Lower leg skin (tissue), 4 donors: ENCODE data around the gene GSTM1. TPM values are rescaled to one million over a fixed set of nuclear protein-coding genes. Genes with fewer than 3 reads are reported as not detected.
A peak's percentile ranks its signal among the peaks of the same experiment; 100 is the strongest.
"Not testable (repeated sequence)": the region's sequence is repeated elsewhere in the genome, so short reads cannot be mapped to it uniquely, and the experiment has no call there.

Source experiments
- DNase-seq, 2 donors: peaks; one replicate each; pipeline ENCODE4 v3.0.0-alpha.2; 2019; ENCODE audit warnings: low spot score in 2 of 2
- H3K4me3 ChIP-seq: fragments of 200-600 bp; sonication (generic); 2 replicates; pipeline ENCODE4 v1.5.1; 2017; ENCODE audit warnings: mild to moderate bottlenecking, low read depth; ENCODE audit not compliant: poor library complexity, severe bottlenecking
- POLR2A ChIP-seq, 2 donors: fragments of 450-650 bp; IDR thresholded peaks; one replicate each; pipeline ENCODE4 v1.6.1; 2016 to 2017; ENCODE audit warnings: antibody characterized with exemption in 2 of 2, mild to moderate bottlenecking in 1 of 2, moderate library complexity in 1 of 2
- WGBS, 2 donors: methylation state at CpG; one replicate each; pipeline ENCODE4 v1.1.5; 2018; 5-methylcytosine and 5-hydroxymethylcytosine counted together
- intact Hi-C: fragments of 100-400 bp; cut with DNase I; formaldehyde crosslinking; loops from one replicate; pipeline ENCODE4 v1.15.0; 2023; ENCODE audit warnings: low total_unique reads
- total RNA-seq, 4 donors: library from RNA; depleted of rRNA; stranded (reverse); fragments of >200 nt; gene quantifications; one replicate each; pipeline ENCODE4 v1.1.0, GENCODE V29; 2016
- TF ChIP-seq, protein P1 (sequence below), 3 donors: fragments of 450-650 bp; IDR thresholded peaks; one replicate each; pipeline ENCODE4 v1.5.1; 2016; ENCODE audit warnings: antibody characterized with exemption in 3 of 3, mild to moderate bottlenecking in 3 of 3, moderate library complexity in 2 of 3

Gene GSTM1
- total RNA-seq, 4 donors from 2014 or later, result 26.1 to 60.4 TPM; not detected in 2

DNA sequence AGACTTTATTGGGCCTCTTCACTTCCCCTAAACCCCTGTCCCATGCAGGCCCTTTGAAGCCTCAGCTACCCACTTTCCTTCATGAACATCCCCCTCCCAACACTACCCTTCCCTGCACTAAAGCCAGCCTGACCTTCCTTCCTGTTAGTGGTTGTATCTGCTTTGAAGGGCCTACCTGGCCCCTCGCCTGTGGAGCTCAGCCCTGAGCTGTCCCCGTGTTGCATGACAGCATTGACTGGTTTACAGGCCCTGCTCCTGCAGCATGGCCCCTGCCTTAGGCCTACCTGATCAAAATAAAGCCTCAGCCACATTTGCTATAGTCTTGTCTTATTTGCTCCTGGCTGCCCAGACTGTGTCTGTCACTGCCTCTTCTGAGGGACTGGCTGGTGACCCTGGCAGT lies 26.2 kb upstream of the GSTM1 start:
- DNase-seq, result peak; percentile 2 to 39
- no peak overlapping the region for H3K4me3 ChIP-seq
- intact Hi-C loops, result no loop called here
- 73 to 86% methylated on average over 2 of the region's 2 CpGs for WGBS, 2 donors
- no peak for TF ChIP-seq POLR2A (IDR thresholded peaks at IDR 0.05)
- TF ChIP-seq, protein P1, sequence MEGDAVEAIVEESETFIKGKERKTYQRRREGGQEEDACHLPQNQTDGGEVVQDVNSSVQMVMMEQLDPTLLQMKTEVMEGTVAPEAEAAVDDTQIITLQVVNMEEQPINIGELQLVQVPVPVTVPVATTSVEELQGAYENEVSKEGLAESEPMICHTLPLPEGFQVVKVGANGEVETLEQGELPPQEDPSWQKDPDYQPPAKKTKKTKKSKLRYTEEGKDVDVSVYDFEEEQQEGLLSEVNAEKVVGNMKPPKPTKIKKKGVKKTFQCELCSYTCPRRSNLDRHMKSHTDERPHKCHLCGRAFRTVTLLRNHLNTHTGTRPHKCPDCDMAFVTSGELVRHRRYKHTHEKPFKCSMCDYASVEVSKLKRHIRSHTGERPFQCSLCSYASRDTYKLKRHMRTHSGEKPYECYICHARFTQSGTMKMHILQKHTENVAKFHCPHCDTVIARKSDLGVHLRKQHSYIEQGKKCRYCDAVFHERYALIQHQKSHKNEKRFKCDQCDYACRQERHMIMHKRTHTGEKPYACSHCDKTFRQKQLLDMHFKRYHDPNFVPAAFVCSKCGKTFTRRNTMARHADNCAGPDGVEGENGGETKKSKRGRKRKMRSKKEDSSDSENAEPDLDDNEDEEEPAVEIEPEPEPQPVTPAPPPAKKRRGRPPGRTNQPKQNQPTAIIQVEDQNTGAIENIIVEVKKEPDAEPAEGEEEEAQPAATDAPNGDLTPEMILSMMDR (IDR thresholded peaks at IDR 0.05), result no peak

DNA sequence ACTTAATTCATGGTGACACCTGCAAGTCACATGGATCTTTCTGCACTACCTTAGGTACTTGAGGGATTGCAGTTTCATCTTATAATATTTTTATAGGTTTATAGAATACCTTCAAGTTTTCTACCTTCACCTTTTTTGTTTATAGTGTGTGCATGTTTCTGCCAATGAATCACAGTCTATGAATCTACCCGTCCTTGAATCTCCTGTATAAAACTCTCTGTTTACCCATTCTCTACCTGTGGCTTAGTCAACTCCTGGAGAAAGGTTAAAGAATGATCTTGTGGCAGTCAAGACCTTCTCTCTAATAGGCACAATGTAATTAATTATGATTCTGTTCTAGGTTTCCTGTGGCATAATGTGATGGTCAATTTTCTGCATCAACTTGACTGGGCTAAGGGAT lies 22.9 kb upstream of the GSTM1 start:
- TF ChIP-seq POLR2A (IDR thresholded peaks at IDR 0.05), result no peak
- TF ChIP-seq, protein P1 (IDR thresholded peaks at IDR 0.05), result no peak
- WGBS, 2 donors, result 48 to 88% methylated on average over 1 of the region's 1 CpG
- H3K4me3 ChIP-seq, result no peak overlapping the region
- DNase-seq, result no peak
- intact Hi-C loops, result no loop called here

DNA sequence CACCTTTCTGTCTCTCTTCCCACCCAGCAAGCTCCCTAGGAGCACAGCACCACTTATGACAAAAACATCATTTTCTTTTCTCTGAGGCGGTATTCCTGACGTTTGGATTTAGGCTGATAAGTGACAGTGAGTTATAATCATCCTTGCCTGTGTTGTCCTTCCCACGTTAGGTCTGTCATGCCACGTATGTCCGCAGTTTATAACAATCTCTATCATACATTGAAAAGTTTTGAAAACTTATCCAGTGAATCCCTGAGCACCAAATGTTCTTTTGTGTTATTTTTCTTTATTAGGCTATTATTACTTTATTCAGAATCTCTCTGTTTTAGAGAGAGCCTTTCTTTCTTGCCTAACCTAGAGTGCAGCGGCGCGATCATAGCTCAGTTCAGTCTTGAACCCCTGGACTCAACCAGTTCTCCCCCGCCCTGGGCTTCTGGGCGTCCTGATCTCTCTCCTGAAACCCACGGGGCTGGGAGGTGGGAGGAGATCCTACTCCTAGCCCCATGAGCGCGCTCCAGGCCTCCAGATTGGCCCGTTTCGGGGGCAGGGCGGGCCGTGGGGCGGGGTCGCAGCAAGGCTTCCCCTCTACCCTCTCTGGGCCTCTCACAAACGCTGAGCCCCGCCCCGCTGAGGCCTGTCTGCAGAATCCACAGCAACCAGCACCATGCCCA lies 20.0 kb upstream of the GSTM1 start, which contains the start of gene GSTM2:
Gene GSTM2 (plus strand): TSS at position 606 of the 671 bp plus-strand sequence. CDS start 59 bp downstream, at position 665.
- intact Hi-C loops, result no loop called here
- WGBS, 2 donors, result 6 to 9% methylated on average over 22 of the region's 22 CpGs
- H3K4me3 ChIP-seq, result peak within 1 kb of the TSS; percentile 14
- peak; percentile 93 to 99 for DNase-seq
- TF ChIP-seq, protein P1 (IDR thresholded peaks at IDR 0.05), result no peak
- no peak for TF ChIP-seq POLR2A (IDR thresholded peaks at IDR 0.05)

DNA sequence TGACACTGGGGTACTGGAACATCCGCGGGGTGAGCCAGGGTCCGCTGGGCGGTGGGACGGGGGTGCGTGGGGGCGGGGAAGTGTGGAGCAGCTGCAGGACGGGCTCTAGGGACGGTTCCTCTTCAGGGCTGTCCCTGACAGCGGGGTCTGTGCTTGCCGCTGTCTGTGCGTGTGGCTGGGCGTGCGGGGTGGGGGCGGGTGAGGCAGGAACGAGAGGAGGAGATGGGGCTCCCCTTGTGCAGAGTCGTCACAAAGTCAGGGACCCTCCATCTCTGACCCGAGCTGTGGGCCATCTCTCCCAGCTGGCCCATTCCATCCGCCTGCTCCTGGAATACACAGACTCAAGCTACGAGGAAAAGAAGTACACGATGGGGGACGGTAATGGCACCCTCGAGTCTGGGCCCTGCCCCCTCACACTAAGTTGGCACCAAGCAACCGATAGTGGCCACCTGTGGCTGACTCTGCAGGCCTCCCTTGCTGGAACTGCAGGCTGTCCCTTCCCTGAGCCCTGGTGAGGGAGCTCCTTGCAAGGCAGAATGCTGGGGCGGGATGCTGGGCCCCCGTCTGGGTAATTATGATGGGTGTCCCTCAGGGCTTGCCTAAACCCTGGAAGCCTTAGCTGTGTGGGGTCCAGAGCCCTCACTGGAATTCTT lies 19.4 kb upstream of the GSTM1 start:
- H3K4me3 ChIP-seq, result peak overlapping the region; percentile 14
- DNase-seq, result peak in 1 of 2 donors; percentile 85
- TF ChIP-seq POLR2A (IDR thresholded peaks at IDR 0.05), result no peak
- TF ChIP-seq, protein P1 (IDR thresholded peaks at IDR 0.05), result no peak
- WGBS, 2 donors, result 4 to 5% methylated on average over 22 to 23 of the region's 26 CpGs
- intact Hi-C loops, result no loop called here

DNA sequence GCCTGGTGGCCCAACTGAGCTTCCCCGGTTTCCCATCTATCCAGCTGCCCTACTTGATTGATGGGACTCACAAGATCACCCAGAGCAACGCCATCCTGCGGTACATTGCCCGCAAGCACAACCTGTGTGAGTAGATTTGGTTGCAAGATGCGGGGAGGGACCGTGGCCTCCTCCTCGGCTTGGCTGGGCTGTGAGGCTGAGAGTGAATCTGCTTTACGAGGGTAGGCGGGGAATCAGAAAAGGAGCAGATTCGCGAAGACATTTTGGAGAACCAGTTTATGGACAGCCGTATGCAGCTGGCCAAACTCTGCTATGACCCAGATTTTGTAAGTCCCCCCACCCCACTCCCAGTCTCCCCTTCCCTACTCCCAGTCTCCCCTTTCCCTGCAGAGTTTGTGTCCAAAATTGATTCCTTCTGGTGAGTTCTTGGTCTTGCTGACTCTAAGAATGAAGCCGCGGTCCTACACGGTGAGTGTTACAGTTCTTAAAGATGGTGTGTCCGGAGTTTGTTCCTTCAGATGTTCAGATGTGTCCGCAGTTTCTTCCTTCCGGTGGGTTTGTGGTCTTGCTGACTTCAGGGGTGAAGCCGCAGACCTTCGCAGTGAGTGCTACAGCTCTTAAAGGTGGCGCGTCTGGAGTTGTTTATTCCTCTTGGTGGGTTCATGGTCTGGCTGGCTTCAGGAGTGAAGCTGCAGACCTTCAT lies 18.2 kb upstream of the GSTM1 start:
- no peak for TF ChIP-seq POLR2A (IDR thresholded peaks at IDR 0.05)
- WGBS, 2 donors, result 94 to 97% methylated on average over 21 to 22 of the region's 22 CpGs
- intact Hi-C loops, result no loop called here
- no peak overlapping the region for H3K4me3 ChIP-seq
- DNase-seq, result no peak

DNA sequence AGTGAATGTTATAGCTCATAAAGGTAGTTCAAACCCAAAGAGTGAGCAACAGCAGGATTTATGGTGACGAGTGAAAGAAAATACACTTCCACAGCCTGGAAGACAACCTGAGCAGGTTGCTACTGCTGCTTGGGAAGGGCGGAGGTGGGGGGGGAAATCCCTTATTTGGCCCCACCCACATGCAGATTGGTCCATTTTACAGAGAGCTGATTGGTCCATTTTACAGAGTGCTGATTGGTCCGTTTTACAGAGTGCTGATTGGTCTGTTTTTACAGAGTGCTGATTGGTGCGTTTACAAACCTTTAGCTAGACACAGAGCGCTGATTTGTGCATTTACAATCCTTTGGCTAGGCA lies 17.7 kb upstream of the GSTM1 start:
- intact Hi-C loops, H3K4me3 ChIP-seq, DNase-seq: not testable (repeated sequence)
- WGBS, 2 donors, result 95 to 96% methylated on average over 4 to 5 of the region's 5 CpGs
